UCSD-AML1 (cell line): ENCODE results near the gene TM9SF1.
"Not testable (repeated sequence)": the region's sequence is repeated elsewhere in the genome, so short reads cannot be mapped to it uniquely, and the experiment has no call there.

ENCODE experiments used
- DNase-seq: peaks from one replicate; lab custom pipeline; 2025; ENCODE audit not compliant: unreplicated experiment; lab: John Stamatoyannopoulos, UW

TM9SF1 gene

GRCh38 chr14:24224618-24225071 lies 29.4 kb upstream of the TM9SF1 start:
- DNase-seq = no peak

GRCh38 chr14:24222987-24223386 lies 27.7 kb upstream of the TM9SF1 start:
- not testable (repeated sequence) for DNase-seq

GRCh38 chr14:24219521-24219920 lies 24.3 kb upstream of the TM9SF1 start:
- DNase-seq = no peak

GRCh38 chr14:24219080-24219479 lies 23.8 kb upstream of the TM9SF1 start:
- no peak for DNase-seq

- DNase-seq = not testable (repeated sequence)
Measured at GRCh38 chr14:24216876-24217275, 21.6 kb upstream of the TM9SF1 start.

- DNase-seq = no peak
Measured at GRCh38 chr14:24216345-24216699, 21.1 kb upstream of the TM9SF1 start.

GRCh38 chr14:24215495-24216344 lies 20.5 kb upstream of the TM9SF1 start, which contains the start of gene MDP1:
TSS of gene MDP1 (minus strand) at chr14:24216066. CDS start at chr14:24215955, 111 bp downstream.
- peak; percentile 89 for DNase-seq

GRCh38 chr14:24213866-24214662 lies 18.8 kb upstream of the TM9SF1 start:
- no peak for DNase-seq

- DNase-seq = peak; percentile 96
Measured at GRCh38 chr14:24212924-24213865, 18.0 kb upstream of the TM9SF1 start, which contains the start of gene CHMP4A. TSS of gene CHMP4A (minus strand) at chr14:24213488. CDS start at chr14:24213439, 49 bp downstream.

- no peak for DNase-seq
Measured at GRCh38 chr14:24211311-24211710, 16.1 kb upstream of the TM9SF1 start.

- DNase-seq = no peak
Measured at GRCh38 chr14:24207625-24208024, 12.4 kb upstream of the TM9SF1 start.

- no peak for DNase-seq
Measured at GRCh38 chr14:24207104-24207551, 11.9 kb upstream of the TM9SF1 start.

- no peak for DNase-seq
Measured at GRCh38 chr14:24206260-24207103, 11.2 kb upstream of the TM9SF1 start.

GRCh38 chr14:24204163-24205146 lies 9.2 kb upstream of the TM9SF1 start:
- DNase-seq = no peak

- not testable (repeated sequence) for DNase-seq
Measured at GRCh38 chr14:24203249-24203886, 8.1 kb upstream of the TM9SF1 start.

- not testable (repeated sequence) for DNase-seq
Measured at GRCh38 chr14:24202538-24202937, 7.3 kb upstream of the TM9SF1 start.

GRCh38 chr14:24198814-24199524 lies 3.7 kb upstream of the TM9SF1 start:
- no peak for DNase-seq
